Measurements from ENCODE around the gene ZNF784. TPM values are rescaled to one million over a fixed set of nuclear protein-coding genes. Genes with fewer than 3 reads are reported as not detected.
A peak's percentile ranks its signal among the peaks of the same experiment; 100 is the strongest.

The ZNF784 gene
- total and polyA plus RNA-seq, 12 donors: 3.5 to 16.3 (median 9.5) TPM

DNA sequence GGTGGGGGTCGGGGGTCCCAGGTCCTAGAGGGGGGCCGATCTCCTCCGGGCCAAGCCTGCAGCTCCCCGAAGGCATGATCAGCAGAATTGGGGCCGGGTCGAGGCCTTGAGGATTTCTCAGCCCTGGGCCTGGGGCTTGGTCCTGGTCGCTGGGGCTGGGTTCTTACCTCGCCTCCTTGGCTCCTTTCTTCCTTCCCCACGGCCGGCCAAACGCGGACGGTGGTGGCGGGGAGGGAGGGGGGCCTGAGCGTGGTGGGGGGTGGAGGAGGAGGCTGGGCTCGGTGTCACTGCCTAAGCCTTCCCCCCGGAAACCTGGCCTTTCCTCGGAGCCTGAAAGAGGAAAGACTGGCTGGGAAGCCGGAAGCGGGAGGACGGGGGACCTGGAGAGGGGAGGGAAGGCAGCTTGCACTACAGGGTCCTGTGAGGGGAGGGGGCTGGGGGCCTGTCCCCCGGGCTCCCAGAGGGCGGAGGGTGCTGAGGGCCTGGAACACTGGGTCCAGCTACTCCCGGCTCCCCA lies 43.7 kb downstream of the ZNF784 start, which contains the start of gene ZNF579:
ZNF579 (minus strand) TSS at position 221 of the 517 bp plus-strand sequence. CDS start 1,209 bp downstream, outside the sequence.
- H3K27me3 ChIP-seq: no peaks in the 10 kb centered on the region
- intact Hi-C loops (cut with DNase I): no loop called here
- TF ChIP-seq, protein P1, sequence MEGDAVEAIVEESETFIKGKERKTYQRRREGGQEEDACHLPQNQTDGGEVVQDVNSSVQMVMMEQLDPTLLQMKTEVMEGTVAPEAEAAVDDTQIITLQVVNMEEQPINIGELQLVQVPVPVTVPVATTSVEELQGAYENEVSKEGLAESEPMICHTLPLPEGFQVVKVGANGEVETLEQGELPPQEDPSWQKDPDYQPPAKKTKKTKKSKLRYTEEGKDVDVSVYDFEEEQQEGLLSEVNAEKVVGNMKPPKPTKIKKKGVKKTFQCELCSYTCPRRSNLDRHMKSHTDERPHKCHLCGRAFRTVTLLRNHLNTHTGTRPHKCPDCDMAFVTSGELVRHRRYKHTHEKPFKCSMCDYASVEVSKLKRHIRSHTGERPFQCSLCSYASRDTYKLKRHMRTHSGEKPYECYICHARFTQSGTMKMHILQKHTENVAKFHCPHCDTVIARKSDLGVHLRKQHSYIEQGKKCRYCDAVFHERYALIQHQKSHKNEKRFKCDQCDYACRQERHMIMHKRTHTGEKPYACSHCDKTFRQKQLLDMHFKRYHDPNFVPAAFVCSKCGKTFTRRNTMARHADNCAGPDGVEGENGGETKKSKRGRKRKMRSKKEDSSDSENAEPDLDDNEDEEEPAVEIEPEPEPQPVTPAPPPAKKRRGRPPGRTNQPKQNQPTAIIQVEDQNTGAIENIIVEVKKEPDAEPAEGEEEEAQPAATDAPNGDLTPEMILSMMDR (IDR thresholded peaks at IDR 0.05): no peak
- TF ChIP-seq POLR2A (IDR thresholded peaks at IDR 0.05): peak in 1 of 2 donors; percentile 2
- peak within 1 kb of the TSS in 4 of 5 donors; percentile 71 to 91 (median 78) for H3K27ac ChIP-seq
- WGBS, 4 donors: 0 to 2% (median 0%) methylated on average over 3 to 24 of the region's 24 CpGs
- peaks cover 15 to 17% of the 10 kb centered on the region in 2 donors for H3K4me1 ChIP-seq (replicated peaks in 1 of 2)
- H3K4me3 ChIP-seq: peak within 1 kb of the TSS in 3 of 4 donors; percentile 49 to 95 (median 56)
- peaks cover 0 to 9% of the 10 kb centered on the region in 2 donors for H3K36me3 ChIP-seq (replicated peaks in 1 of 2)
- peak; percentile 86 to 92 (median 89) for DNase-seq
- no peaks in the 10 kb centered on the region for H3K9me3 ChIP-seq (replicated peaks in 1 of 3)

DNA sequence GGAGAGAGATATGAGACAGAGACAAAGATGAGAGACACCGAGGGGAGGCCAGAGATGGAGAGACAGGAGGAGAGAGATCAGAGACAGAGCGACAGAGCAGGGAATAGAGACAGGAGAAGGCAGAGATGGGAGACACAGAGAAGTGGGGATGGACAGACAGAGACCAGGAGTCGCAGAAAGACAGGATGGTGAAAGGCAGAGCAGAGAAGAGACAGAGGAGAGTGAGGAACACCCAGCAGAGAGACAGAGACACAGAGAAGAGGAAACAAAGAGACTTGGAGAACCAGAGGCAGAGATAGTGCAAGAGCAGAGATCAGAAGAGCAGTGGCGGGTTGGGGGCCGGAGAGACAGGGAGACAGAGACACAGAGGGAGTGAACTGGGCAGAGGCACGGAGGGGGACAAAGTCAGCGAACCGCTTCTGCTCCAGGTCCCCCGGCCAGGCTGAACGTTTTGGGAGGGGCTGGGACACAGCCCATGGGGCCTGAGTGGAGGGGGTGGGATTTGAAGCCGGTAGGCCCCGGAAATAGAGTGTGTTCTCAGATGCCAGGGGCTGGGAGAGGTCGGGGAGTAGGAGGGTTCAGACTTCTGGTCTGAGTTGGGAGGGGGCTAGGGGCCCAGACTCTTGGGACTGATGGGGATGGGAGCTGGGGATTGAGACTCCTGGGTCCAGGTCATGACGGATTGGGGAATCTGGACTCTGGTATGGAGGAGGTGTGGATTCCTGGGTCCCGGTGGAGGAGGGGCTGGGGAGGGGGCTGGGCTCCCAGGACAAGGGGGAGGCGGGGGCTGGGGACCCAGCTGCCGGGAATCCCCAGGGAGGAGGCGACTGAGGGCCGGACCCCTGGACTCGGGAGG lies 44.4 kb downstream of the ZNF784 start:
- peak in 1 of 7 donors; percentile 29 for DNase-seq
- 9 to 23% (median 11%) methylated on average over 11 to 20 of the region's 20 CpGs for WGBS, 4 donors
- Histone ChIP-seq H3K36me3 (replicated peaks in 1 of 2) (peaks cover 0 to 9% of the 10 kb centered on the region in 2 donors), H3K27ac (peak overlapping the region in 4 of 5 donors; percentile 71 to 91 (median 78)), H3K9me3 (replicated peaks in 1 of 3) (no peaks in the 10 kb centered on the region), H3K4me3 (peak overlapping the region in 3 of 4 donors; percentile 49 to 95 (median 56)), H3K27me3 (no peaks in the 10 kb centered on the region), H3K4me1 (replicated peaks in 1 of 2) (peaks cover 12% of the 10 kb centered on the region in 2 donors)
- intact Hi-C loops (cut with DNase I): no loop called here
- TF ChIP-seq, protein P1 (IDR thresholded peaks at IDR 0.05): no peak
- TF ChIP-seq POLR2A (IDR thresholded peaks at IDR 0.05): no peak

DNA sequence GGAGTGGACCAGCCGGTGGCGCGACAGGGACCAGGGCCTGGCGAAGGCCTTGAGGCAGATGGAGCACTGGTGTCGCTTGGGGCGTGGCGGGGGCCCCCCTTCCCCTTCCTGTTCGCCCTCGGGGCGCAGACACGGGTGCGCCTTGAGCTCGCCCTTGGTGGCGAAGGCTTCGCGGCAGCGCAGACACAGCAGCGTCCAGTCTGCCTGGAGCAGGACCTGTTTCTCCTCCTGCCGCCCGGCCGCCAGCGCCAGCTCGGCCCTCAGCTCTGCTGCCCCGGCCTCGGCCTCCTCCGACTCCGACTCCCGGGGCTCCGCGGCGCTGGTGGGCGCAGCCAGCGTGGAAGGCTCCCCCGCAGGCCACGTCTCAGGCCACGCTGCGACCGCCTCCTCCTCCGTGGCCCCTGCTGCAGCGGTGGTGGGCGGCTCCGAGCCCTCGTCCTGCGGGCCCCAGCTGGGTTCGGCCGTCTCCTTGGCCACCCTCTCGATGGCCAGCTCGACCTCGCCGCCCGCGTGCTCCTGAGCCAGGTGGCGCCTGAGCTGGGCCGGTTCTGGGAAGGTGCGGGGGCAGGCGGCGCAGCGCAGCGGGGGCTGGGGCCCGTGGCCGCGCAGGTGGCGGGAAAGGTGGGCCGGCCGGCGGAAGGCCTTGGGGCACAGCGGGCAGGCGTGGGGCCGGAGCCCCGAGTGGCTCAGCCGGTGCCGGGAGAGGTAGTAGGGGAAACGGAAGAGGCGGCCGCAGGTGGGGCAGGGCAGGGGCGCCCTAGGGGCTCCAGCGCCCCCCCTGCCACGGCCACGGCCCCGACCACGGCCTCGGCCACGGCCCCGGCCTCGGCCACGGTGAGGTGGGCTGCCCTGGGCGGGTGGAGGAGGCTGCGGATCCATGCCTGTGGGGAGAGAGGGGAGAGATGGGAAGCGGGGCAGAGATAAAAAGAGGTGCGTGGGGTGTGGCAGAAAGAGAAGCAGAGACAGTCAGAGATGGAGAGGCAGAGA lies 45.3 kb downstream of the ZNF784 start:
- no peak for DNase-seq
- H3K4me1 ChIP-seq (replicated peaks in 1 of 2): peaks cover 12% of the 10 kb centered on the region in 2 donors
- intact Hi-C loops (cut with DNase I): no loop called here
- 88 to 95% (median 93%) methylated on average over 24 to 90 of the region's 90 CpGs for WGBS, 4 donors
- H3K36me3 ChIP-seq (replicated peaks in 1 of 2): peaks cover 0 to 9% of the 10 kb centered on the region in 2 donors
- peak overlapping the region in 1 of 5 donors; percentile 83 for H3K27ac ChIP-seq
- no peak overlapping the region for H3K4me3 ChIP-seq
- no peaks in the 10 kb centered on the region for H3K9me3 ChIP-seq (replicated peaks in 1 of 3)
- no peaks in the 10 kb centered on the region for H3K27me3 ChIP-seq
- TF ChIP-seq, protein P1 (IDR thresholded peaks at IDR 0.05): no peak
- TF ChIP-seq POLR2A (IDR thresholded peaks at IDR 0.05): no peak
